GM19468 (cell line): ENCODE results near the gene ALX1.
"Not testable (repeated sequence)": the region's sequence is repeated elsewhere in the genome, so short reads cannot be mapped to it uniquely, and the experiment has no call there.

Source experiments
- ATAC-seq: cut with Tn5 transposase; IDR thresholded peaks from one replicate; pipeline ENCODE4 v1.9.1; 2021; ENCODE audit warnings: mild to moderate bottlenecking, moderate library complexity, moderate number of reproducible peaks; ENCODE audit not compliant: unreplicated experiment; ENCODE audit errors: extremely low read depth

Gene ALX1

GRCh38 chr12:85296362-85296761 lies 16.3 kb downstream of the ALX1 start:
- no peak for ATAC-seq

- ATAC-seq, result no peak
Observed at GRCh38 chr12:85299053-85299452, 19.0 kb downstream of the ALX1 start.

GRCh38 chr12:85301051-85301450 lies 21.0 kb downstream of the ALX1 start:
- no peak for ATAC-seq

GRCh38 chr12:85308374-85308773 lies 28.4 kb downstream of the ALX1 start:
- ATAC-seq, result no peak

GRCh38 chr12:85309125-85309566 lies 29.1 kb downstream of the ALX1 start:
- no peak for ATAC-seq

- ATAC-seq, result no peak
Observed at GRCh38 chr12:85310025-85310424, 30.0 kb downstream of the ALX1 start.

GRCh38 chr12:85310456-85311076 lies 30.5 kb downstream of the ALX1 start:
- no peak for ATAC-seq

- ATAC-seq, result not testable (repeated sequence)
Observed at GRCh38 chr12:85317866-85318636, 38.0 kb downstream of the ALX1 start.

GRCh38 chr12:85322715-85323114 lies 42.7 kb downstream of the ALX1 start:
- ATAC-seq, result no peak

GRCh38 chr12:85325442-85325841 lies 45.4 kb downstream of the ALX1 start:
- no peak for ATAC-seq

- ATAC-seq, result no peak
Observed at GRCh38 chr12:85329913-85330312, 49.9 kb downstream of the ALX1 start.

- no peak for ATAC-seq
Observed at GRCh38 chr12:85348779-85349178, 68.8 kb downstream of the ALX1 start.

- no peak for ATAC-seq
Observed at GRCh38 chr12:85350356-85350755, 70.3 kb downstream of the ALX1 start.
